OCI-LY1 (cell line): ENCODE results near the gene TPD52L1.

Experiments
- CTCF ChIP-seq: fragments of 200-600 bp; sonication (generic), shearing (Covaris generic); IDR thresholded peaks from 2 replicates; pipeline ENCODE4 v1.5.1; 2017; ENCODE audit warnings: mild to moderate bottlenecking, antibody characterized with exemption, low read length, moderate library complexity, mixed read lengths
- EZH2 ChIP-seq: fragments of 200-600 bp; sonication (generic), shearing (Covaris generic); IDR thresholded peaks from 2 replicates; pipeline ENCODE4 v1.8.0; 2017; ENCODE audit warnings: borderline replicate concordance, mixed run types, mild to moderate bottlenecking, antibody characterized with exemption, low read length, moderate library complexity, mixed read lengths

GRCh38 chr6:125217992-125218391 lies 64.4 kb downstream of the TPD52L1 start:
- TF ChIP-seq CTCF (no peak), EZH2 (no peak)
